Thyroid gland (tissue), 4 donors: ENCODE data around the gene CDKN2B.

Experiments used
- POLR2A ChIP-seq, 2 donors: fragments of 450-650 bp; IDR thresholded peaks; one replicate each; pipeline ENCODE4 v1.6.1; 2017; ENCODE audit warnings: antibody characterized with exemption in 2 of 2, mild to moderate bottlenecking in 2 of 2, moderate library complexity in 1 of 2
- TF ChIP-seq, protein P1 (sequence below), 6 experiments: fragments of 200-600 bp in 3 of 6; fragments of 450-650 bp in 3 of 6; sonication (generic) in 3 of 6; IDR thresholded peaks; one replicate each; pipeline ENCODE4 v1.5.1; 2016 to 2019; ENCODE audit warnings: antibody characterized with exemption in 6 of 6, mild to moderate bottlenecking in 2 of 6, inconsistent platforms in 1 of 6, moderate library complexity in 1 of 6

DNA sequence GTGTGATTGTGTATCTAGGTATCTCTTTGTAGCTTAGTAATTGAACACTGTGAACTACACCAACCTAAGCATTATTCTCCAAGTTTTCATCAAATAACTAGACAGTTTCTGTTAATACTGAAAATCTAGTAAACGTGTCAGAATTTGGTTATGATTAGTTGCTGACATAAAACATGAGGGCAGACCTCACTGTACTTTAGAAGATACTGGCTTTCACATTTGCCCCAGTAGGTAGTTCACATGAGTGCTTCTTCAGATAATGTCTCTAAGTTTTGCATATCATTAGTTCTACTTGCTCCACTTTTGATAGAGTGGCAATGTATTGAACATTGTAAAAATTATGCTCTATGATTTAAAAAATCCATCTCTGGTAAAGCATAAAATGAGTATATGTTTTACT is 7.1 kb downstream of the CDKN2B start:
- TF ChIP-seq, protein P1, sequence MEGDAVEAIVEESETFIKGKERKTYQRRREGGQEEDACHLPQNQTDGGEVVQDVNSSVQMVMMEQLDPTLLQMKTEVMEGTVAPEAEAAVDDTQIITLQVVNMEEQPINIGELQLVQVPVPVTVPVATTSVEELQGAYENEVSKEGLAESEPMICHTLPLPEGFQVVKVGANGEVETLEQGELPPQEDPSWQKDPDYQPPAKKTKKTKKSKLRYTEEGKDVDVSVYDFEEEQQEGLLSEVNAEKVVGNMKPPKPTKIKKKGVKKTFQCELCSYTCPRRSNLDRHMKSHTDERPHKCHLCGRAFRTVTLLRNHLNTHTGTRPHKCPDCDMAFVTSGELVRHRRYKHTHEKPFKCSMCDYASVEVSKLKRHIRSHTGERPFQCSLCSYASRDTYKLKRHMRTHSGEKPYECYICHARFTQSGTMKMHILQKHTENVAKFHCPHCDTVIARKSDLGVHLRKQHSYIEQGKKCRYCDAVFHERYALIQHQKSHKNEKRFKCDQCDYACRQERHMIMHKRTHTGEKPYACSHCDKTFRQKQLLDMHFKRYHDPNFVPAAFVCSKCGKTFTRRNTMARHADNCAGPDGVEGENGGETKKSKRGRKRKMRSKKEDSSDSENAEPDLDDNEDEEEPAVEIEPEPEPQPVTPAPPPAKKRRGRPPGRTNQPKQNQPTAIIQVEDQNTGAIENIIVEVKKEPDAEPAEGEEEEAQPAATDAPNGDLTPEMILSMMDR (IDR thresholded peaks at IDR 0.05): no peak
- no peak for TF ChIP-seq POLR2A (IDR thresholded peaks at IDR 0.05)
